ENCODE results near the gene ARF3.

The ARF3 gene

GRCh38 chr12:48957141-48958048 lies at the start of gene ARF3:
Gene ARF3 (minus strand): TSS chr12:48957487. CDS start chr12:48941095, 16,392 bp downstream.
- Histone ChIP-seq H3K9ac (ENCODE audit: low read length) (peak within 1 kb of the TSS; percentile 95), H3K27ac (ENCODE audit: low read length) (peak within 1 kb of the TSS; percentile 81), H3K4me1 (ENCODE audit: control insufficient read depth, low read depth, low read length) (peaks cover 17% of the 10 kb centered on the region), H3K36me3 (ENCODE audit: control insufficient read depth, low read depth, low read length) (peaks cover 29% of the 10 kb centered on the region), H3K9me3 (ENCODE audit: control insufficient read depth, low read depth, low read length) (no peaks in the 10 kb centered on the region), H3K4me3 (ENCODE audit: low read length) (peak within 1 kb of the TSS; percentile 79), H3K27me3 (ENCODE audit: control insufficient read depth, insufficient read depth, low read length) (no peaks in the 10 kb centered on the region)

- H3K36me3 ChIP-seq (ENCODE audit: control insufficient read depth, low read depth, low read length), result peaks cover 9% of the 10 kb centered on the region
- no peak overlapping the region for H3K9ac ChIP-seq (ENCODE audit: low read length)
- no peaks in the 10 kb centered on the region for H3K4me1 ChIP-seq (ENCODE audit: control insufficient read depth, low read depth, low read length)
- no peaks in the 10 kb centered on the region for H3K9me3 ChIP-seq (ENCODE audit: control insufficient read depth, low read depth, low read length)
- no peak overlapping the region for H3K4me3 ChIP-seq (ENCODE audit: low read length)
- H3K27ac ChIP-seq (ENCODE audit: low read length), result no peak overlapping the region
- peaks cover 60% of the 10 kb centered on the region for H3K27me3 ChIP-seq (ENCODE audit: control insufficient read depth, insufficient read depth, low read length)
Observed at GRCh38 chr12:49000346-49000745, 43.1 kb upstream of the ARF3 start.

GRCh38 chr12:48999371-49000131 lies 42.3 kb upstream of the ARF3 start, which contains the start of gene DDN:
Gene DDN (minus strand): TSS chr12:48999375. CDS start chr12:48999287, 88 bp downstream.
- Histone ChIP-seq H3K4me1 (ENCODE audit: control insufficient read depth, low read depth, low read length) (no peaks in the 10 kb centered on the region), H3K36me3 (ENCODE audit: control insufficient read depth, low read depth, low read length) (peaks cover 9% of the 10 kb centered on the region), H3K27ac (ENCODE audit: low read length) (no peak within 1 kb of the TSS), H3K4me3 (ENCODE audit: low read length) (peak within 1 kb of the TSS; percentile 54), H3K27me3 (ENCODE audit: control insufficient read depth, insufficient read depth, low read length) (peaks cover 68% of the 10 kb centered on the region), H3K9ac (ENCODE audit: low read length) (no peak within 1 kb of the TSS), H3K9me3 (ENCODE audit: control insufficient read depth, low read depth, low read length) (no peaks in the 10 kb centered on the region)

- Histone ChIP-seq H3K4me3 (ENCODE audit: low read length) (peak overlapping the region; percentile 52), H3K4me1 (ENCODE audit: control insufficient read depth, low read depth, low read length) (no peaks in the 10 kb centered on the region), H3K27ac (ENCODE audit: low read length) (no peak overlapping the region), H3K9me3 (ENCODE audit: control insufficient read depth, low read depth, low read length) (no peaks in the 10 kb centered on the region), H3K9ac (ENCODE audit: low read length) (no peak overlapping the region), H3K36me3 (ENCODE audit: control insufficient read depth, low read depth, low read length) (peaks cover 9% of the 10 kb centered on the region), H3K27me3 (ENCODE audit: control insufficient read depth, insufficient read depth, low read length) (peaks cover 77% of the 10 kb centered on the region)
Observed at GRCh38 chr12:48998497-48999353, 41.4 kb upstream of the ARF3 start.

- no peaks in the 10 kb centered on the region for H3K9me3 ChIP-seq (ENCODE audit: control insufficient read depth, low read depth, low read length)
- H3K27ac ChIP-seq (ENCODE audit: low read length), result no peak overlapping the region
- peaks cover 8% of the 10 kb centered on the region for H3K36me3 ChIP-seq (ENCODE audit: control insufficient read depth, low read depth, low read length)
- H3K4me3 ChIP-seq (ENCODE audit: low read length), result peak overlapping the region; percentile 52
- H3K27me3 ChIP-seq (ENCODE audit: control insufficient read depth, insufficient read depth, low read length), result peaks cover 85% of the 10 kb centered on the region
- no peaks in the 10 kb centered on the region for H3K4me1 ChIP-seq (ENCODE audit: control insufficient read depth, low read depth, low read length)
- no peak overlapping the region for H3K9ac ChIP-seq (ENCODE audit: low read length)
Observed at GRCh38 chr12:48997719-48998496, 40.6 kb upstream of the ARF3 start.

- H3K4me3 ChIP-seq (ENCODE audit: low read length), result peak overlapping the region; percentile 52
- no peaks in the 10 kb centered on the region for H3K4me1 ChIP-seq (ENCODE audit: control insufficient read depth, low read depth, low read length)
- H3K27me3 ChIP-seq (ENCODE audit: control insufficient read depth, insufficient read depth, low read length), result peaks cover 87% of the 10 kb centered on the region
Observed at GRCh38 chr12:48996794-48997718, 39.8 kb upstream of the ARF3 start.

GRCh38 chr12:48995086-48995879 lies 38.0 kb upstream of the ARF3 start:
- H3K4me1 ChIP-seq (ENCODE audit: control insufficient read depth, low read depth, low read length), result peaks cover 6% of the 10 kb centered on the region
- no peaks in the 10 kb centered on the region for H3K36me3 ChIP-seq (ENCODE audit: control insufficient read depth, low read depth, low read length)
- peaks cover 75% of the 10 kb centered on the region for H3K27me3 ChIP-seq (ENCODE audit: control insufficient read depth, insufficient read depth, low read length)
- H3K9ac ChIP-seq (ENCODE audit: low read length), result no peak overlapping the region
- H3K9me3 ChIP-seq (ENCODE audit: control insufficient read depth, low read depth, low read length), result no peaks in the 10 kb centered on the region
- no peak overlapping the region for H3K27ac ChIP-seq (ENCODE audit: low read length)
- H3K4me3 ChIP-seq (ENCODE audit: low read length), result no peak overlapping the region

More at GRCh38 chr12:48996794-48997718, 39.8 kb upstream of the ARF3 start:
- no peak overlapping the region for H3K9ac ChIP-seq (ENCODE audit: low read length)
- H3K27ac ChIP-seq (ENCODE audit: low read length), result no peak overlapping the region
- no peaks in the 10 kb centered on the region for H3K9me3 ChIP-seq (ENCODE audit: control insufficient read depth, low read depth, low read length)
- no peaks in the 10 kb centered on the region for H3K36me3 ChIP-seq (ENCODE audit: control insufficient read depth, low read depth, low read length)

GRCh38 chr12:48994224-48995085 lies 37.2 kb upstream of the ARF3 start:
- no peak overlapping the region for H3K4me3 ChIP-seq (ENCODE audit: low read length)
- H3K9me3 ChIP-seq (ENCODE audit: control insufficient read depth, low read depth, low read length), result no peaks in the 10 kb centered on the region
- H3K4me1 ChIP-seq (ENCODE audit: control insufficient read depth, low read depth, low read length), result peaks cover 6% of the 10 kb centered on the region
- H3K9ac ChIP-seq (ENCODE audit: low read length), result no peak overlapping the region
- no peak overlapping the region for H3K27ac ChIP-seq (ENCODE audit: low read length)
- H3K36me3 ChIP-seq (ENCODE audit: control insufficient read depth, low read depth, low read length), result no peaks in the 10 kb centered on the region
- H3K27me3 ChIP-seq (ENCODE audit: control insufficient read depth, insufficient read depth, low read length), result peaks cover 67% of the 10 kb centered on the region

GRCh38 chr12:48993787-48994186 lies 36.5 kb upstream of the ARF3 start:
- no peak overlapping the region for H3K27ac ChIP-seq (ENCODE audit: low read length)
- H3K27me3 ChIP-seq (ENCODE audit: control insufficient read depth, insufficient read depth, low read length), result peaks cover 66% of the 10 kb centered on the region
- H3K9me3 ChIP-seq (ENCODE audit: control insufficient read depth, low read depth, low read length), result no peaks in the 10 kb centered on the region
- H3K4me1 ChIP-seq (ENCODE audit: control insufficient read depth, low read depth, low read length), result peaks cover 6% of the 10 kb centered on the region
- H3K4me3 ChIP-seq (ENCODE audit: low read length), result no peak overlapping the region
- H3K36me3 ChIP-seq (ENCODE audit: control insufficient read depth, low read depth, low read length), result no peaks in the 10 kb centered on the region
- H3K9ac ChIP-seq (ENCODE audit: low read length), result no peak overlapping the region

All from iPS-18a (cell line).